ENCODE results near the gene CCDC201. TPM values are rescaled to one million over a fixed set of nuclear protein-coding genes. Genes with fewer than 3 reads are reported as not detected.

Gene CCDC201
- total RNA-seq, 1 donor from 2014 or later, result not detected

DNA sequence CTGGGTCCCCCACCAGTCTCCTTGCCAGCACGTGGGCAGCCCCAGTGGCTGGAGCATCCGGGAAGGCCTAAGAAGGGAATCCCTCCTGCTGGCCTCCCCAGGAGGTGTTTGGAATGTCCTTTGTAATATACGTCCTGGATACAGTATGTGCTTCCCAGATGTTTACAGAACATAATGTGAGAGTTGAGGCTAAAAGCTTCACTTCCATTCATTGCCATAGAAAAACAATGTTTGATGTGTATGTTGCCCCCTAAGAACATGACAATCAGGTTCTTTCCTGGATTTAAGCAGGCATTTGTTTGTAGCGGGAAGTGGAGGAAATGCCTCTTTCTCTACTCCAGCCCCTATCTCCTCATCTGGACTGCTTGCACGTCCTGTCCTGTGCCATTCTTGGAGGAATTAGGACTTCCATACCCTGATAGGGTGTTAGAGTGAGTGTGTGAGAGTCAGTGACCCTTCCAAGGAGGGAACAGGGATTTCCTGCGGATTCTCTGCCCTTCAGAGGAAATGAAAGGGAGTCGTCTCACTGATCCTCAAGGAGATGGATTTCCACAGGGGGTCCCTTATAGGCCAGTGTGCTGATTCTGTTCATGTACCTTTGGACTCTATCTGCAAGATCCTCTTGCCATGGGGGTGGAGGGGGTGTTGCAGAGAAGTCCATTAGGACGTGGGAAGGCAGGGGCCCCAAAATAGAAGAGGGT, 16.6 kb upstream of the CCDC201 start:
- Histone ChIP-seq H3K27me3 (no peaks in the 10 kb centered on the region), H3K4me1 (peaks cover 0 to 8% of the 10 kb centered on the region in 2 donors), H3K9me3 (no peaks in the 10 kb centered on the region), H3K36me3 (no peaks in the 10 kb centered on the region), H3K4me3 (no peak overlapping the region), H3K27ac (no peak overlapping the region)
- intact Hi-C loops (cut with DNase I), result no loop called here
- DNase-seq (ENCODE audit: low spot score in 2 of 2), result no peak
- TF ChIP-seq, protein P1, sequence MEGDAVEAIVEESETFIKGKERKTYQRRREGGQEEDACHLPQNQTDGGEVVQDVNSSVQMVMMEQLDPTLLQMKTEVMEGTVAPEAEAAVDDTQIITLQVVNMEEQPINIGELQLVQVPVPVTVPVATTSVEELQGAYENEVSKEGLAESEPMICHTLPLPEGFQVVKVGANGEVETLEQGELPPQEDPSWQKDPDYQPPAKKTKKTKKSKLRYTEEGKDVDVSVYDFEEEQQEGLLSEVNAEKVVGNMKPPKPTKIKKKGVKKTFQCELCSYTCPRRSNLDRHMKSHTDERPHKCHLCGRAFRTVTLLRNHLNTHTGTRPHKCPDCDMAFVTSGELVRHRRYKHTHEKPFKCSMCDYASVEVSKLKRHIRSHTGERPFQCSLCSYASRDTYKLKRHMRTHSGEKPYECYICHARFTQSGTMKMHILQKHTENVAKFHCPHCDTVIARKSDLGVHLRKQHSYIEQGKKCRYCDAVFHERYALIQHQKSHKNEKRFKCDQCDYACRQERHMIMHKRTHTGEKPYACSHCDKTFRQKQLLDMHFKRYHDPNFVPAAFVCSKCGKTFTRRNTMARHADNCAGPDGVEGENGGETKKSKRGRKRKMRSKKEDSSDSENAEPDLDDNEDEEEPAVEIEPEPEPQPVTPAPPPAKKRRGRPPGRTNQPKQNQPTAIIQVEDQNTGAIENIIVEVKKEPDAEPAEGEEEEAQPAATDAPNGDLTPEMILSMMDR (IDR thresholded peaks at IDR 0.05), result no peak

DNA sequence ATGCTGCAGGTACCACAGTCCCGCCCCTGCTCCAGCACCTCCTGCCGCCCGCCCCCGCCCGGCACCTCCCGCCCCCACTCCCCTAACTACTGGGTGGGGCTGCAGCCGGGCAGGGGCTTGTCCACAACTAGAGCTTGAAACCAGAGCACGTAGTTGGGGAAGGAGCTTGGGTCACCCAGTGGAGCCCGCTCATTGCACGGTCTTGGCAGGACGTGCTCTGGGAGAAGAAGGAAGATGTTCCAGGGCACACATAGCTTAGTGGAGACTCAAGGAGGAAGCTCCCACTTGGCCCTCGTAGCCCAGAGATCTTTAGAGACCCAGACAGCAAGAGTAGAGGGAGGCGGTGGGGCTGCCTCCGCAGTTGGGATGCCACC, 16.1 kb upstream of the CCDC201 start:
- H3K9me3 ChIP-seq, result no peaks in the 10 kb centered on the region
- TF ChIP-seq, protein P1 (IDR thresholded peaks at IDR 0.05), result no peak
- no peak for DNase-seq (ENCODE audit: low spot score in 2 of 2)
- H3K4me1 ChIP-seq, result peaks cover 0 to 8% of the 10 kb centered on the region in 2 donors
- H3K36me3 ChIP-seq, result no peaks in the 10 kb centered on the region
- no peaks in the 10 kb centered on the region for H3K27me3 ChIP-seq
- intact Hi-C loops (cut with DNase I), result no loop called here
- H3K27ac ChIP-seq, result no peak overlapping the region
- peak overlapping the region; percentile 40 to 54 for H3K4me3 ChIP-seq

DNA sequence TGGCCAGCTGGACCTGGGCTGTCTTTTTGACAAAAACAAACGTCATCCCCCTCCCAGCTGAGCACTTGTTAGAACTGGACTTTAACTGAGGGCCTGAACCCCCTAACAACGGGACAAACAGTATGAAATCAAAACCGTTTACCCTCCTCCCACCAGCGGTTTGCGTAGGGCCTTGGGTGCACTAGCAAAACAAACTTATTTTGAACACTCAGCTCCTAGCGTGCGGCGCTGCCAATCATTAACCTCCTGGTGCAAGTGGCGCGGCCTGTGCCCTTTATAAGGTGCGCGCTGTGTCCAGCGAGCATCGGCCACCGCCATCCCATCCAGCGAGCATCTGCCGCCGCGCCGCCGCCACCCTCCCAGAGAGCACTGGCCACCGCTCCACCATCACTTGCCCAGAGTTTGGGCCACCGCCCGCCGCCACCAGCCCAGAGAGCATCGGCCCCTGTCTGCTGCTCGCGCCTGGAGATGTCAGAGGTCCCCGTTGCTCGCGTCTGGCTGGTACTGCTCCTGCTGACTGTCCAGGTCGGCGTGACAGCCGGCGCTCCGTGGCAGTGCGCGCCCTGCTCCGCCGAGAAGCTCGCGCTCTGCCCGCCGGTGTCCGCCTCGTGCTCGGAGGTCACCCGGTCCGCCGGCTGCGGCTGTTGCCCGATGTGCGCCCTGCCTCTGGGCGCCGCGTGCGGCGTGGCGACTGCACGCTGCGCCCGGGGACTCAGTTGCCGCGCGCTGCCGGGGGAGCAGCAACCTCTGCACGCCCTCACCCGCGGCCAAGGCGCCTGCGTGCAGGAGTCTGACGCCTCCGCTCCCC, 15.5 kb upstream of the CCDC201 start, which contains the start of gene IGFBP1:
TSS of gene IGFBP1 (plus strand) at position 304 of the 808 bp plus-strand sequence. CDS start at position 469, 165 bp downstream.
- Histone ChIP-seq H3K36me3 (no peaks in the 10 kb centered on the region), H3K4me3 (peak within 1 kb of the TSS; percentile 40 to 54), H3K4me1 (peaks cover 0 to 8% of the 10 kb centered on the region in 2 donors), H3K27ac (no peak within 1 kb of the TSS), H3K9me3 (no peaks in the 10 kb centered on the region), H3K27me3 (no peaks in the 10 kb centered on the region)
- intact Hi-C loops (cut with DNase I), result no loop called here
- no peak for DNase-seq (ENCODE audit: low spot score in 2 of 2)
- TF ChIP-seq, protein P1 (IDR thresholded peaks at IDR 0.05), result no peak

DNA sequence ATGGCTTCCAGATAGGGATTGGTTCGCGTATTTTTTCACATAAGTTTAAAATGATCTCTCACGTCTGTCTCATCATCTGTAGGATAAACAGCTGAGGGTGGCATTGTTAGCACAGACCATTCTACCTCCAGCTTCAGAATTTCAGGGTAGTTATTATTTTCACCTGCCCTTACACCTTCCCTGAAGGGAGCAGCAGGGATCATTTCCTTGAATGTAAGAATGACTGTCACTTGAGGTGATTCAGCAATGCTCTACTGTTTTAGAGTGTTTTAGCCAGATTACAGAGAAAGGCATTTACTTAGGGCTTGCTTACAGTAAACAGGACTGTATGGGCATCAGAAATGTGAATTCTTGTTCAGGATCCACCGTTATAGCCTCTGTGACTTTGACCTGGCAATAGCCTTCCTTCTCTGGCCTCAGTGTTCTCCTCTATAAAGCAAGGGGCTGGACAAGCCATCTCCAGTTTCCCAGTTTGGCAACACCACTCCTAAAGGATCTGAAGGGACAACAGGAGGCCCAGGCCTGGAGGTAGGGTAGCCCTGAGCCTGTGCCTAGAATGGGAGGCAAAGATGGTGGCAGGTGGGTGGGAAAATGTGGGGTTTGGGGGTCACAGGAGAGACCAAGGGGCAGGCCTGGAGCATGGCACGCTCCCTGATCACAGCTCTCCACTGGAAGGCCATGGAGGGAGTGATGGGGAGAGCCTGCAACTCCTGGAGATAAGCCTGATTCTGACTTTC, 14.2 kb upstream of the CCDC201 start:
- TF ChIP-seq, protein P1 (IDR thresholded peaks at IDR 0.05), result no peak
- H3K9me3 ChIP-seq, result no peaks in the 10 kb centered on the region
- H3K36me3 ChIP-seq, result no peaks in the 10 kb centered on the region
- H3K4me1 ChIP-seq, result peaks cover 0 to 8% of the 10 kb centered on the region in 2 donors
- intact Hi-C loops (cut with DNase I), result no loop called here
- no peak overlapping the region for H3K4me3 ChIP-seq
- no peaks in the 10 kb centered on the region for H3K27me3 ChIP-seq
- no peak overlapping the region for H3K27ac ChIP-seq
- DNase-seq (ENCODE audit: low spot score in 2 of 2), result no peak

DNA sequence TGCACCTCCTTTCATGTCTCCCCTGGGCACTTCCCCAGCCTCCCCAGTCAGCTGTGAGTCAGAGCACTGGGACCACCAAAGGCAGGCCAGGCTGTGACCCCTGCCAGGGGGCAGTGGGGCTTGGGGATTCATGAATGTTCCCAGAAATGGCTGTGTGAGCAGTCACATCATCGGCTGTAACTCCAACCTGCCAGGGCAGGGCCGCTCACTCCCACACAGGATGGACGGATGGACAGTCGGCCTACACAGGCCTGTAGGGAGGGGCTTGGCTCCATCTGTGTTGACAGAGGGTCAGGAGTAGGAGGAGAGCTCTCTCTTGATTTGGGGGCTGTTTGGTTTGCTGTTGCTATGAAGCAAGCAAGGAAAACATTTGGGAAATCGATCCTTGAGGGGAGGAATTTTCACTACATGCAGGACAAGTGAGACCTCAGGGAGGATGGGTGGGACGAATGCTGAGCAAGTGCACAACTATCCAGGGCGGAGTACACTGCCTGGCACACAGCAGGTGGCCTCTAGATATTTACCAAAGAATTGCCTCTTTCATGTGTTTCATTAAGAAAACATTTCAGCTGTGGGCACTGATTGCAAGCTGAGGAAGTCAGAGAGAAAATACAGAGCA, 12.5 kb upstream of the CCDC201 start:
- no peaks in the 10 kb centered on the region for H3K27me3 ChIP-seq
- intact Hi-C loops (cut with DNase I), result no loop called here

More for the DNA sequence above, 12.5 kb upstream of the CCDC201 start:
- Histone ChIP-seq H3K4me3 (no peak overlapping the region), H3K36me3 (no peaks in the 10 kb centered on the region), H3K9me3 (no peaks in the 10 kb centered on the region), H3K4me1 (peaks cover 0 to 8% of the 10 kb centered on the region in 2 donors), H3K27ac (no peak overlapping the region)
- TF ChIP-seq, protein P1 (IDR thresholded peaks at IDR 0.05), result no peak
- DNase-seq (ENCODE audit: low spot score in 2 of 2), result no peak
